ENCODE data around the gene ERFE. TPM values are rescaled to one million over a fixed set of nuclear protein-coding genes. Genes with fewer than 3 reads are reported as not detected.
A peak's percentile ranks its signal among the peaks of the same experiment; 100 is the strongest.

Gene ERFE
- total and polyA plus RNA-seq, 9 donors: 6.1 to 25.0 (median 9.2) TPM

- DNase-seq: no peak
- WGBS (ENCODE audit: insufficient coverage): 94% methylated on average over 5 of the region's 8 CpGs
These were observed 6.1 kb downstream of the ERFE start for GRCh38 chr2:238164906-238165287.

GRCh38 chr2:238165288-238165921 is 6.6 kb downstream of the ERFE start:
- peaks cover 23% of the 10 kb centered on the region for H3K4me1 ChIP-seq (ENCODE audit: control insufficient read depth, insufficient read depth, low read length)
- H3K27me3 ChIP-seq (ENCODE audit: control insufficient read depth, insufficient read depth, low read length): peaks cover 28% of the 10 kb centered on the region
- no peaks in the 10 kb centered on the region for H3K9me3 ChIP-seq (replicated peaks; ENCODE audit: control insufficient read depth, low read depth, low read length)
- H3K4me3 ChIP-seq (ENCODE audit: low read length): no peak overlapping the region
- H3K36me3 ChIP-seq (ENCODE audit: control insufficient read depth, insufficient read depth, low read length): peaks cover 35% of the 10 kb centered on the region
- WGBS (ENCODE audit: insufficient coverage): 88% methylated on average over 8 of the region's 12 CpGs
- no peak for DNase-seq
- H3K27ac ChIP-seq (ENCODE audit: low read length): no peak overlapping the region

More at GRCh38 chr2:238164906-238165287, 6.1 kb downstream of the ERFE start:
- Histone ChIP-seq H3K9me3 (replicated peaks; ENCODE audit: control insufficient read depth, low read depth, low read length) (no peaks in the 10 kb centered on the region), H3K4me1 (ENCODE audit: control insufficient read depth, insufficient read depth, low read length) (peaks cover 26% of the 10 kb centered on the region), H3K36me3 (ENCODE audit: control insufficient read depth, insufficient read depth, low read length) (peaks cover 31% of the 10 kb centered on the region), H3K4me3 (ENCODE audit: low read length) (no peak overlapping the region), H3K27me3 (ENCODE audit: control insufficient read depth, insufficient read depth, low read length) (peaks cover 33% of the 10 kb centered on the region), H3K27ac (ENCODE audit: low read length) (no peak overlapping the region)

- H3K27ac ChIP-seq (ENCODE audit: low read length): no peak overlapping the region
- DNase-seq: no peak
- peaks cover 14% of the 10 kb centered on the region for H3K4me1 ChIP-seq (ENCODE audit: control insufficient read depth, insufficient read depth, low read length)
- no peak overlapping the region for H3K4me3 ChIP-seq (ENCODE audit: low read length)
- no peaks in the 10 kb centered on the region for H3K9me3 ChIP-seq (replicated peaks; ENCODE audit: control insufficient read depth, low read depth, low read length)
- H3K36me3 ChIP-seq (ENCODE audit: control insufficient read depth, insufficient read depth, low read length): peaks cover 42% of the 10 kb centered on the region
- H3K27me3 ChIP-seq (ENCODE audit: control insufficient read depth, insufficient read depth, low read length): peaks cover 23% of the 10 kb centered on the region
- 71% methylated on average over 19 of the region's 24 CpGs for WGBS (ENCODE audit: insufficient coverage)
These were observed 7.9 kb downstream of the ERFE start for GRCh38 chr2:238166391-238167343.

GRCh38 chr2:238167344-238167715 is 8.6 kb downstream of the ERFE start:
- whole genome bisulfite sequencing (ENCODE audit: insufficient coverage): 70% methylated on average over 6 of the region's 7 CpGs

GRCh38 chr2:238167761-238168160 is 9.0 kb downstream of the ERFE start:
- peaks cover 12% of the 10 kb centered on the region for H3K4me1 ChIP-seq (ENCODE audit: control insufficient read depth, insufficient read depth, low read length)
- H3K4me3 ChIP-seq (ENCODE audit: low read length): no peak overlapping the region
- no peak for DNase-seq
- WGBS (ENCODE audit: insufficient coverage): 81% methylated on average over 4 of the region's 8 CpGs
- H3K9me3 ChIP-seq (replicated peaks; ENCODE audit: control insufficient read depth, low read depth, low read length): no peaks in the 10 kb centered on the region
- peaks cover 15% of the 10 kb centered on the region for H3K27me3 ChIP-seq (ENCODE audit: control insufficient read depth, insufficient read depth, low read length)
- peaks cover 53% of the 10 kb centered on the region for H3K36me3 ChIP-seq (ENCODE audit: control insufficient read depth, insufficient read depth, low read length)
- no peak overlapping the region for H3K27ac ChIP-seq (ENCODE audit: low read length)

More at GRCh38 chr2:238167344-238167715, 8.6 kb downstream of the ERFE start:
- H3K4me3 ChIP-seq (ENCODE audit: low read length): no peak overlapping the region
- H3K9me3 ChIP-seq (replicated peaks; ENCODE audit: control insufficient read depth, low read depth, low read length): no peaks in the 10 kb centered on the region
- peaks cover 20% of the 10 kb centered on the region for H3K27me3 ChIP-seq (ENCODE audit: control insufficient read depth, insufficient read depth, low read length)
- peaks cover 48% of the 10 kb centered on the region for H3K36me3 ChIP-seq (ENCODE audit: control insufficient read depth, insufficient read depth, low read length)
- H3K27ac ChIP-seq (ENCODE audit: low read length): no peak overlapping the region
- peaks cover 14% of the 10 kb centered on the region for H3K4me1 ChIP-seq (ENCODE audit: control insufficient read depth, insufficient read depth, low read length)
- DNase-seq: no peak

- no peak for DNase-seq
- H3K27ac ChIP-seq (ENCODE audit: low read length): no peak overlapping the region
- peaks cover 9% of the 10 kb centered on the region for H3K27me3 ChIP-seq (ENCODE audit: control insufficient read depth, insufficient read depth, low read length)
- H3K4me1 ChIP-seq (ENCODE audit: control insufficient read depth, insufficient read depth, low read length): peaks cover 6% of the 10 kb centered on the region
- H3K36me3 ChIP-seq (ENCODE audit: control insufficient read depth, insufficient read depth, low read length): peaks cover 59% of the 10 kb centered on the region
- WGBS (ENCODE audit: insufficient coverage): 87% methylated on average over 6 of the region's 13 CpGs
- no peak overlapping the region for H3K4me3 ChIP-seq (ENCODE audit: low read length)
- no peaks in the 10 kb centered on the region for H3K9me3 ChIP-seq (replicated peaks; ENCODE audit: control insufficient read depth, low read depth, low read length)
These were observed 9.7 kb downstream of the ERFE start for GRCh38 chr2:238168196-238169047.

- no peak for DNase-seq
- no peak overlapping the region for H3K4me3 ChIP-seq (ENCODE audit: low read length)
- WGBS (ENCODE audit: insufficient coverage): 40% methylated on average over 1 of the region's 6 CpGs
These were observed 10.4 kb downstream of the ERFE start for GRCh38 chr2:238169048-238169707.

GRCh38 chr2:238169708-238170251 is 11.0 kb downstream of the ERFE start:
- peaks cover 73% of the 10 kb centered on the region for H3K36me3 ChIP-seq (ENCODE audit: control insufficient read depth, insufficient read depth, low read length)
- H3K27ac ChIP-seq (ENCODE audit: low read length): no peak overlapping the region
- 39% methylated on average over 3 of the region's 5 CpGs for WGBS (ENCODE audit: insufficient coverage)
- H3K9me3 ChIP-seq (replicated peaks; ENCODE audit: control insufficient read depth, low read depth, low read length): no peaks in the 10 kb centered on the region
- H3K4me3 ChIP-seq (ENCODE audit: low read length): no peak overlapping the region
- peaks cover 4% of the 10 kb centered on the region for H3K27me3 ChIP-seq (ENCODE audit: control insufficient read depth, insufficient read depth, low read length)
- peaks cover 2% of the 10 kb centered on the region for H3K4me1 ChIP-seq (ENCODE audit: control insufficient read depth, insufficient read depth, low read length)
- peak; percentile 29 for DNase-seq

More at GRCh38 chr2:238169048-238169707, 10.4 kb downstream of the ERFE start:
- H3K36me3 ChIP-seq (ENCODE audit: control insufficient read depth, insufficient read depth, low read length): peaks cover 67% of the 10 kb centered on the region
- H3K4me1 ChIP-seq (ENCODE audit: control insufficient read depth, insufficient read depth, low read length): peaks cover 4% of the 10 kb centered on the region
- H3K9me3 ChIP-seq (replicated peaks; ENCODE audit: control insufficient read depth, low read depth, low read length): no peaks in the 10 kb centered on the region
- peaks cover 7% of the 10 kb centered on the region for H3K27me3 ChIP-seq (ENCODE audit: control insufficient read depth, insufficient read depth, low read length)
- no peak overlapping the region for H3K27ac ChIP-seq (ENCODE audit: low read length)

GRCh38 chr2:238170386-238171071 is 11.8 kb downstream of the ERFE start:
- Histone ChIP-seq H3K27ac (ENCODE audit: low read length) (no peak overlapping the region), H3K4me1 (ENCODE audit: control insufficient read depth, insufficient read depth, low read length) (peaks cover 2% of the 10 kb centered on the region), H3K4me3 (ENCODE audit: low read length) (no peak overlapping the region), H3K36me3 (ENCODE audit: control insufficient read depth, insufficient read depth, low read length) (peaks cover 80% of the 10 kb centered on the region), H3K27me3 (ENCODE audit: control insufficient read depth, insufficient read depth, low read length) (no peaks in the 10 kb centered on the region), H3K9me3 (replicated peaks; ENCODE audit: control insufficient read depth, low read depth, low read length) (no peaks in the 10 kb centered on the region)
- DNase-seq: no peak
- 84% methylated on average over 6 of the region's 21 CpGs for WGBS (ENCODE audit: insufficient coverage)
